H1 (cell line): ENCODE data around the gene MRFAP1L1. TPM values are rescaled to one million over a fixed set of nuclear protein-coding genes. Genes with fewer than 3 reads are reported as not detected.

ENCODE experiments used
- CTCF ChIA-PET: fragments of 300-600 bp; sonication (Branson Sonifier 250); formaldehyde crosslinking; loops from one replicate; lab custom pipeline; 2021; ENCODE audit not compliant: partially characterized antibody; lab: Charles Lee
- POLR2A ChIA-PET: fragments of 300-600 bp; sonication (Branson Sonifier 250); formaldehyde crosslinking; loops from one replicate; lab custom pipeline; 2021; ENCODE audit warnings: inconsistent platforms; ENCODE audit not compliant: partially characterized antibody; lab: Charles Lee
- DNase-seq, 2 experiments: peaks; one replicate each; pipeline versions ENCODE4 v3.0.0 to v3.0.0-alpha.2; 2010 to 2022; ENCODE audit warnings: low spot score in 2 of 2, low read depth in 1 of 2, mixed read lengths in 1 of 2
- FAIRE-seq: peaks from 2 replicates; lab custom pipeline; 2011; peaks lifted over from hg19 to GRCh38; lab: Jason Lieb, UNC
- H2AFZ ChIP-seq: 2 replicates; pipeline ENCODE4 v1.8.1; 2012; ENCODE audit warnings: low read length, inconsistent platforms
- H2AK5ac ChIP-seq: 2 replicates; pipeline ENCODE4 v1.6.1; 2013; ENCODE audit warnings: low read depth, low read length
- H2BK120ac ChIP-seq: replicated peaks from 2 replicates; pipeline ENCODE3; 2013; ENCODE audit warnings: low read depth, low read length, inconsistent platforms
- H2BK12ac ChIP-seq: 2 replicates; pipeline ENCODE4 v1.6.1; 2013; ENCODE audit warnings: low read depth, low read length
- H2BK15ac ChIP-seq: 2 replicates; pipeline ENCODE4 v1.6.1; 2013; ENCODE audit warnings: low read length
- H2BK20ac ChIP-seq: 2 replicates; pipeline ENCODE4 v1.6.1; 2013; ENCODE audit warnings: low read length
- H2BK5ac ChIP-seq: 2 replicates; pipeline ENCODE4 v1.6.1; 2013; ENCODE audit warnings: low read depth, low read length
- H3K14ac ChIP-seq: 2 replicates; pipeline ENCODE4 v1.6.1; 2013; ENCODE audit warnings: inconsistent platforms; ENCODE audit not compliant: insufficient read length
- H3K18ac ChIP-seq: 2 replicates; pipeline ENCODE4 v1.6.1; 2013; ENCODE audit warnings: low read length; ENCODE audit errors: extremely low read depth
- H3K23ac ChIP-seq: 2 replicates; pipeline ENCODE4 v1.6.1; 2013; ENCODE audit warnings: inconsistent platforms; ENCODE audit not compliant: insufficient read length
- H3K23me2 ChIP-seq: 2 replicates; pipeline ENCODE4 v1.6.1; 2013; ENCODE audit warnings: low read depth, low read length
- H3K27ac ChIP-seq: 2 replicates; pipeline ENCODE4 v1.6.1; 2011; ENCODE audit warnings: low read depth, low read length, inconsistent platforms
- H3K27me3 ChIP-seq, 4 experiments: replicated peaks in 1 of 4; 1 replicate in 1 of 4; 2 replicates in 3 of 4; pipeline versions ENCODE4 v1.6.1 to v1.8.1; 2011 to 2013; ENCODE audit warnings: low read length in 3 of 4, mild to moderate bottlenecking in 3 of 4, inconsistent platforms in 2 of 4, mixed read lengths in 2 of 4, moderate library complexity in 1 of 4; ENCODE audit not compliant: control insufficient read depth in 3 of 4, insufficient read depth in 3 of 4; ENCODE audit errors: extremely low read depth in 1 of 4
- H3K36me3 ChIP-seq, 4 experiments: 2 replicates each; pipeline versions ENCODE4 v1.6.1 to v1.8.1; 2011 to 2013; ENCODE audit warnings: mild to moderate bottlenecking in 4 of 4, low read length in 3 of 4, moderate library complexity in 2 of 4, control low read depth in 1 of 4, inconsistent platforms in 1 of 4; ENCODE audit not compliant: insufficient read depth in 4 of 4, control insufficient read depth in 2 of 4
- H3K4ac ChIP-seq: replicated peaks from 2 replicates; pipeline ENCODE3; 2013; ENCODE audit warnings: low read length, low read depth, mixed read lengths, inconsistent platforms; ENCODE audit not compliant: insufficient read length
- H3K4me1 ChIP-seq, 4 experiments: replicated peaks in 1 of 4; 1 replicate in 1 of 4; 2 replicates in 3 of 4; pipeline versions ENCODE4 v1.6.1 to v1.8.1; 2011 to 2013; ENCODE audit warnings: low read length in 3 of 4, inconsistent platforms in 2 of 4, mixed read lengths in 1 of 4; ENCODE audit not compliant: insufficient read depth in 4 of 4, control insufficient read depth in 3 of 4
- H3K4me2 ChIP-seq, 2 experiments: 2 replicates each; pipeline versions ENCODE4 v1.6.1 to v1.8.1; 2011 to 2013; ENCODE audit warnings: low read depth in 2 of 2, low read length in 2 of 2, control low read depth in 1 of 2, inconsistent platforms in 1 of 2, mild to moderate bottlenecking in 1 of 2; ENCODE audit not compliant: insufficient read depth in 1 of 2
- H3K4me3 ChIP-seq, 4 experiments: fragments of 200-600, 300-600 bp in 1 of 4; sonication (generic), shearing (Covaris generic), sonication (Bioruptor Twin) in 1 of 4; 2 replicates each; pipeline versions ENCODE4 v1.5.1 to v1.8.1; 2011 to 2016; ENCODE audit warnings: low read length in 4 of 4, low read depth in 3 of 4, control low read depth in 2 of 4, inconsistent platforms in 2 of 4, mild to moderate bottlenecking in 2 of 4, mixed read lengths in 1 of 4, moderate library complexity in 1 of 4; ENCODE audit not compliant: insufficient read depth in 2 of 4; ENCODE audit errors: extremely low read depth in 1 of 4
- H3K56ac ChIP-seq: replicated peaks from 2 replicates; pipeline ENCODE3; 2013; ENCODE audit warnings: low read depth, mild to moderate bottlenecking, mixed read lengths, low read length, inconsistent platforms; ENCODE audit not compliant: insufficient read length
- H3K79me1 ChIP-seq: 2 replicates; pipeline ENCODE4 v1.6.1; 2013; ENCODE audit warnings: low read depth, low read length, control low read depth
- H3K79me2 ChIP-seq, 2 experiments: 2 replicates each; pipeline versions ENCODE4 v1.6.1 to v1.8.1; 2012 to 2013; ENCODE audit warnings: low read length in 2 of 2, mild to moderate bottlenecking in 2 of 2, inconsistent platforms in 1 of 2; ENCODE audit not compliant: insufficient read depth in 2 of 2, control insufficient read depth in 1 of 2
- H3K9ac ChIP-seq, 4 experiments: replicated peaks in 1 of 4; 1 replicate in 1 of 4; 2 replicates in 3 of 4; pipeline versions ENCODE4 v1.6.1 to v1.8.1; 2011 to 2013; ENCODE audit warnings: low read depth in 3 of 4, low read length in 3 of 4, control low read depth in 2 of 4, mild to moderate bottlenecking in 2 of 4, moderate library complexity in 2 of 4, inconsistent platforms in 1 of 4; ENCODE audit errors: extremely low read depth in 1 of 4
- H3K9me3 ChIP-seq, 2 experiments: 2 replicates each; pipeline versions ENCODE4 v1.6.1 to v1.8.1; 2012 to 2013; ENCODE audit warnings: mild to moderate bottlenecking in 2 of 2, moderate library complexity in 2 of 2, control low read depth in 1 of 2, inconsistent platforms in 1 of 2, low read depth in 1 of 2, low read length in 1 of 2, mixed read lengths in 1 of 2; ENCODE audit not compliant: insufficient read depth in 2 of 2
- H4K20me1 ChIP-seq, 2 experiments: replicated peaks in 1 of 2; 2 replicates each; pipeline versions ENCODE3 to v1.8.1; 2011 to 2013; ENCODE audit warnings: inconsistent platforms in 2 of 2, low read length in 2 of 2, mild to moderate bottlenecking in 1 of 2; ENCODE audit not compliant: insufficient read depth in 2 of 2, control insufficient read depth in 1 of 2
- H4K5ac ChIP-seq: 2 replicates; pipeline ENCODE4 v1.6.1; 2013; ENCODE audit warnings: low read length, low read depth, mixed read lengths, inconsistent platforms; ENCODE audit not compliant: insufficient read length
- H4K8ac ChIP-seq: 2 replicates; pipeline ENCODE4 v1.8.0; 2013; ENCODE audit warnings: mild to moderate bottlenecking, moderate library complexity, low read length, inconsistent platforms; ENCODE audit not compliant: insufficient read depth; ENCODE audit errors: extremely low read depth
- H4K91ac ChIP-seq: replicated peaks from 2 replicates; pipeline ENCODE3; 2013; ENCODE audit warnings: low read length, mixed read lengths, inconsistent platforms; ENCODE audit not compliant: insufficient read length
- CBX8 ChIP-seq: fragments of 300-800, 300-1000 bp; sonication (generic); IDR thresholded peaks from 2 replicates; pipeline ENCODE4 v1.7.1; 2016; ENCODE audit warnings: low read depth, low read length, borderline replicate concordance
- WGBS, 2 experiments: shearing (Covaris generic) in 1 of 2; methylation state at CpG; one replicate each; pipeline versions ENCODE4 v1.1.6 to v1.1.7; 2013 to 2015; ENCODE audit warnings: low lambda C conversion rate in 2 of 2, mixed read lengths in 2 of 2, inconsistent platforms in 1 of 2, low coverage in 1 of 2, missing lambda C conversion rate in 1 of 2; ENCODE audit not compliant: insufficient replicate concordance in 2 of 2, insufficient coverage in 1 of 2, insufficient read length in 1 of 2; ENCODE audit errors: extremely low coverage in 1 of 2, missing lambda C conversion rate in 1 of 2; 5-methylcytosine and 5-hydroxymethylcytosine counted together
- polyA plus RNA-seq, 7 experiments: library from polyadenylated mRNA; depleted of rRNA in 3 of 7; stranded (reverse) in 5 of 7; unstranded in 2 of 7; fragments of >200 nt in 5 of 7; fragments of 200-250 nt in 2 of 7; gene quantifications; 1 replicate in 5 of 7; 2 replicates in 1 of 7; 4 replicates in 1 of 7; pipeline versions ENCODE4 v1.2.1 to v1.2.3, GENCODE V29; 2011 to 2013; ENCODE audit warnings: missing spikeins in 2 of 7, mixed read lengths in 2 of 7
- total RNA-seq: library from RNA; stranded (reverse); fragmentation: NEBNext Ultra II Directional; extraction: Animal tissue kit (Norgen Biotek cat#: 25700); gene quantifications from 2 replicates; pipeline ENCODE4 v1.2.1, GENCODE V29; 2021

MRFAP1L1 gene
- total and polyA plus RNA-seq, 2 of the 8 experiments (the other 6 are each of a cell fraction or from before 2014, with no cell fraction given): 26.8 to 54.3 TPM

DNA sequence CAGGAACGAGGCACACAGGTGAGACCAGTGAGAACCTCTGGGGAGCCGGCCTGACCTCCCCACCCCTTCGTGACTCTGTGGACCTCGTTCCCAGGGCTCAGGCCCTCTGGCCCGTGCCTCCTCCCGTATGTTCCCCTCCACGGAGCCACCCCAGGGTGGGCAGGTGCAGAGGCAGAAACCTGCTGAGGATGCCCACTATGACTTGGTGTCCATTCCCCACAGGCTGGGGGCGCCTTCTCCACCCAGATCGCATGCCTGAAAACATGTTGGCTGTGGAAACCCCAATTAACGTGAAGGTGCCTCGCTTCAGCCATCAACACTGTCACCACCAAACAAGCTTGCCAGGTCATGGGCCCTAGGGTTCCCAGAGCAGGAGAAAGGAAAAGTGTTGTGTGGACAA is 33.3 kb upstream of the MRFAP1L1 start:
- Histone ChIP-seq H3K27me3 (no peaks in the 10 kb centered on the region), H3K36me3 (no peaks in the 10 kb centered on the region), H4K20me1 (no peaks in the 10 kb centered on the region), H2BK5ac (no peak overlapping the region), H3K9ac (no peak overlapping the region), H4K91ac (no peak overlapping the region), H2BK20ac (no peak overlapping the region), H3K56ac (no peak overlapping the region), H2BK12ac (no peak overlapping the region), H3K18ac (no peak overlapping the region), H3K4me2 (no peak overlapping the region), H3K23ac (no peak overlapping the region), H3K79me1 (no peaks in the 10 kb centered on the region), H3K27ac (no peak overlapping the region), H3K4me1 (no peaks in the 10 kb centered on the region), H3K4me3 (no peak overlapping the region), H3K9me3 (peaks cover 0 to 3% of the 10 kb centered on the region in 2 experiments; a peak in 1 of 4 replicates), H3K14ac (no peak overlapping the region), H3K79me2 (no peaks in the 10 kb centered on the region), H2AK5ac (no peak overlapping the region), H4K8ac (no peak overlapping the region), H3K23me2 (no peaks in the 10 kb centered on the region), H2BK15ac (no peak overlapping the region), H2AFZ (no peak overlapping the region), H2BK120ac (no peak overlapping the region), H4K5ac (no peak overlapping the region), H3K4ac (no peak overlapping the region)
- ChIA-PET POLR2A (no interaction called here), CTCF (interaction anchor here (1.0 to 1.9 kb wide), 3 partner anchors 8 to 130 kb away, joined by 4 to 7 read pairs (median 4); no protein-coding TSS in a partner anchor)
- FAIRE-seq: no peak
- DNase-seq: no peak
- 83% methylated on average over 10 of the region's 11 CpGs; no CpG with 5 or more reads in 1 of the 2 experiments for WGBS, 2 experiments
- TF ChIP-seq CBX8: no peak
